ENCODE results near the gene PID1. TPM values are rescaled to one million over a fixed set of nuclear protein-coding genes. Genes with fewer than 3 reads are reported as not detected.
"Not testable (repeated sequence)": the region's sequence is repeated elsewhere in the genome, so short reads cannot be mapped to it uniquely, and the experiment has no call there.

PID1 gene
- polyA plus RNA-seq, 1 experiment: 1.8 TPM

DNA sequence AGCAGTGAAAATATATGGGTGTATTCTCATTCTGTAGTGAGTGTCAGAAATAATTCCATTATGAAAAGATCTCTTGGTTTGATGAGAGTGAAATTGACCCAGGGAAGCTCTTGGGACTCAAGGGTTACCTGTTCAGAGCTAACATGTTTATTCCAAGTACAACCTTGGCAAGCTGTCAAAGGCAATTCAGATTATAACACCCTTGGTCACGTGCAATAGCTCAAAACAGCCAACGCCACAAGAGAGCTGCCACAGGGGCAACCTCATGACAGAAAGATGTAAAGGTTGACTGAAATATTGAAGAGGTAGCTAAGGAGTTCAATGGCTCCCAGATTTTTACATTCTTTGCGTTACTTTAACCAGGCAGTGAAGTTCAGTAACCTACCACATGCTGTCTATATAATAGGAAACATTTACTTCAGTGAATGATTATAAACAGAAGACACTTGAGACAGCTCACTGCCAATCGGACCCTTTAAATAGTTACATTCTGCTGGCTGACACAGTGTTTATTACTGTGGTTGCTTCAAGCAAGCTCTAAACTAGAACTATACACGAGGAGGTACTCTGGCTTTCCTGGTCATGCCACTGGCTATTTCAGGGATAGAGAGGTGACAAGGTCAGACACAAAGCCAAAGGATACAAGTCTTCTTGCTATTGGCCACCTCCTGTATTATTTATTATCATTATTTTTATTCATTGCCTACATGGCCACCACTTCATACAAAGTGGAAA lies 187.3 kb downstream of the PID1 start:
- H3K27me3 ChIP-seq (ENCODE audit: control insufficient read depth, insufficient read depth, low read length): no peaks in the 10 kb centered on the region
- CTCF ChIA-PET: no interaction called here

DNA sequence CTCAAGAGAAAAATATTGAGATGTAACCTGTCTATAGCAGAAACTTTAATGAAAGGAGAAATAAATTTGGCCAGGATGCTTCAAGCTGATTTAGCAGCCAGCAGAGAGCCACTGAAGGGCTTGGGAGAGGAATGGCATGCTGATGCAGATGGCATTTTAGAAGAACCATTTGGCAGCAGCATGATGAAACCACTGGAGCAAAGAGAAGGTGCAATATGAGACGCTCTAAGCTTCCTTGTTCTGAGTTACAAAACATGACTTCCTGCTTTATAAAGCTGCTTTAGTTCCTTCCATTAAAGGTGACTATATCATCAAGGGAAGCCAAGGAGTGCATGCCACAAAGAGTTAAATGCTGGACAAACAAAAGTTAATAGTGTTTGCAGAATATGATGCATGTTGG lies 189.7 kb downstream of the PID1 start:
- ChIA-PET CTCF (no interaction called here), POLR2A (no interaction called here)
- no peak overlapping the region for H3K4me3 ChIP-seq (ENCODE audit: low read depth, low read length)
- no peak for TF ChIP-seq CTCF (IDR thresholded peaks at IDR 0.05; ENCODE audit: low read depth, low read length)
- peaks cover 5% of the 10 kb centered on the region for H3K9me3 ChIP-seq (ENCODE audit: control insufficient read depth, insufficient read depth, low read length)
- H3K27me3 ChIP-seq (ENCODE audit: control insufficient read depth, insufficient read depth, low read length): no peaks in the 10 kb centered on the region
- DNase-seq (ENCODE audit: low read depth, low spot score): no peak
- H3K27ac ChIP-seq (ENCODE audit: low read depth, low read length): no peak overlapping the region

More for the DNA sequence above, 187.3 kb downstream of the PID1 start:
- H3K9me3 ChIP-seq (ENCODE audit: control insufficient read depth, insufficient read depth, low read length): peaks cover 5% of the 10 kb centered on the region
- H3K27ac ChIP-seq (ENCODE audit: low read depth, low read length): no peak overlapping the region
- no peak for TF ChIP-seq CTCF (IDR thresholded peaks at IDR 0.05; ENCODE audit: low read depth, low read length)
- POLR2A ChIA-PET: no interaction called here
- DNase-seq (ENCODE audit: low read depth, low spot score): no peak
- no peak overlapping the region for H3K4me3 ChIP-seq (ENCODE audit: low read depth, low read length)

- CTCF ChIA-PET: no interaction called here
- Histone ChIP-seq H3K4me3 (ENCODE audit: low read depth, low read length) (no peak overlapping the region), H3K9me3 (ENCODE audit: control insufficient read depth, insufficient read depth, low read length) (peaks cover 5% of the 10 kb centered on the region), H3K27me3 (ENCODE audit: control insufficient read depth, insufficient read depth, low read length) (no peaks in the 10 kb centered on the region), H3K27ac (ENCODE audit: low read depth, low read length) (no peak overlapping the region)
- no peak for DNase-seq (ENCODE audit: low read depth, low spot score)
- POLR2A ChIA-PET: no interaction called here
- no peak for TF ChIP-seq CTCF (IDR thresholded peaks at IDR 0.05; ENCODE audit: low read depth, low read length)
Observed at GRCh38 chr2:229080172-229080571, 190.9 kb downstream of the PID1 start.

GRCh38 chr2:229076886-229077285 lies 194.2 kb downstream of the PID1 start:
- H3K9me3 ChIP-seq (ENCODE audit: control insufficient read depth, insufficient read depth, low read length); CTCF ChIA-PET; DNase-seq (ENCODE audit: low read depth, low spot score); POLR2A ChIA-PET; H3K4me3 ChIP-seq (ENCODE audit: low read depth, low read length); H3K27ac ChIP-seq (ENCODE audit: low read depth, low read length); H3K27me3 ChIP-seq (ENCODE audit: control insufficient read depth, insufficient read depth, low read length): not testable (repeated sequence)

GRCh38 chr2:229073935-229074334 lies 197.2 kb downstream of the PID1 start:
- CTCF ChIA-PET: no interaction called here
- Histone ChIP-seq H3K27me3 (ENCODE audit: control insufficient read depth, insufficient read depth, low read length) (no peaks in the 10 kb centered on the region), H3K9me3 (ENCODE audit: control insufficient read depth, insufficient read depth, low read length) (no peaks in the 10 kb centered on the region; the same call in 1 of the 2 replicates), H3K27ac (ENCODE audit: low read depth, low read length) (no peak overlapping the region), H3K4me3 (ENCODE audit: low read depth, low read length) (no peak overlapping the region)
- POLR2A ChIA-PET: no interaction called here
- no peak for DNase-seq (ENCODE audit: low read depth, low spot score)
- TF ChIP-seq CTCF (IDR thresholded peaks at IDR 0.05; ENCODE audit: low read depth, low read length): no peak

Measured in AG04450 (cell line).